Fibroblast of villous mesenchyme (primary cell): ENCODE data around the gene SMARCC2. TPM values are rescaled to one million over a fixed set of nuclear protein-coding genes. Genes with fewer than 3 reads are reported as not detected.
"Not testable (repeated sequence)": the region's sequence is repeated elsewhere in the genome, so short reads cannot be mapped to it uniquely, and the experiment has no call there.

Experiments
- DNase-seq: peaks from one replicate; pipeline ENCODE4 v3.0.0-alpha.2; 2010; ENCODE audit warnings: low read depth
- H3K4me3 ChIP-seq: 2 replicates; pipeline ENCODE4 v1.5.1; 2011; ENCODE audit warnings: low read depth, mild to moderate bottlenecking, low read length
- total RNA-seq: library from RNA; depleted of rRNA; stranded (reverse); fragments of >200 nt; gene quantifications from 2 replicates; pipeline ENCODE4 v1.2.3, GENCODE V29; 2012
- TF ChIP-seq, protein P1 (sequence below): IDR thresholded peaks from 2 replicates; pipeline ENCODE4 v1.5.1; 2012; ENCODE audit warnings: low read depth, mild to moderate bottlenecking, low read length; ENCODE audit not compliant: insufficient read depth

The SMARCC2 gene
- total RNA-seq, 1 donor = 67.8 TPM

DNA sequence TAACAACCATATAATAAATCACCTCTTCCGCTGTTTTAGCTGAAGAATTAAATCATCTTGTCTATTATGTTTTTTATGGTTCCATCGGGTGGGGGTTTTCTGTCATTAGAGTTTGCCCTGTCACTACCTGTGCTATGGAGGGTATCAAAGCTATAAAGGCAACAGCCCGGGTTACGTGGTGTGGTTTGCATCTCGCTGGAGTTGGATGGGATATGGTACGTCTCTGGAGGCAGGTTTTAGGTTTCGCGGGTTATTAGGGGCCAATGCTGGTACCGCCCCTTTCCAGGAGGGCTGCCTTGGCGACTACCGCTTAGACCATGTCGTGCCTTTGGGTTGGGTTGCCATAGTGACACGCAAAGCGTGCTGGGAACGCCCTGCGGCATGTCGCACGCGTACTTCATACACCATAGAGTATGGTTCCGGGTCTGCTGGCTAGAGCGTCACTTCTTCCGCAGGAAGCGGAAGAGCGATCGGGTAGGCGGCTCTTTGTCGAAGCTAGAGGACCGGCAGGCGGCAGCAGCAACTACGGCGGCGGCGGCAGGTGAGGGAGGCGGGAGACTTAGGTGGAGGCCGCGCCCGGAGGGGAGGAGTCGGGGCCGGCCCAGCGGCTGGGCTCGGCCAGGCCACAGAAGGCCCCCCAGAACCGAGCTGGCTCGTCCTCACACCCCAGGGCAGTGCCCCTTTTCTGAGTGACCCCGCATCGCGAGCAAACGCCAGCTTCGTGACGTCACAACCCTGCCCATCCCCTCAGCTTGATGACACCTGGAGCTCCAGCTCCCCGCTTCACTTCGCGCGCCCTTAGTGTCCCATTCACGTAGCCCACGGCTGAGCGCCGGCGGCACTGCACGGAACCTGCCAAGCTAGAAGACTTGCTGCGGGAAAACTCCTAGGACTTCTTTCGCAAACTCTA, 71.2 kb downstream of the SMARCC2 start, which contains the start of gene ZC3H10:
ZC3H10 (plus strand) TSS at position 489 of the 910 bp plus-strand sequence. CDS start 2,297 bp downstream, outside the sequence.
- peak; percentile 99 for DNase-seq
- H3K4me3 ChIP-seq = peak within 1 kb of the TSS; percentile 78
- TF ChIP-seq, protein P1, sequence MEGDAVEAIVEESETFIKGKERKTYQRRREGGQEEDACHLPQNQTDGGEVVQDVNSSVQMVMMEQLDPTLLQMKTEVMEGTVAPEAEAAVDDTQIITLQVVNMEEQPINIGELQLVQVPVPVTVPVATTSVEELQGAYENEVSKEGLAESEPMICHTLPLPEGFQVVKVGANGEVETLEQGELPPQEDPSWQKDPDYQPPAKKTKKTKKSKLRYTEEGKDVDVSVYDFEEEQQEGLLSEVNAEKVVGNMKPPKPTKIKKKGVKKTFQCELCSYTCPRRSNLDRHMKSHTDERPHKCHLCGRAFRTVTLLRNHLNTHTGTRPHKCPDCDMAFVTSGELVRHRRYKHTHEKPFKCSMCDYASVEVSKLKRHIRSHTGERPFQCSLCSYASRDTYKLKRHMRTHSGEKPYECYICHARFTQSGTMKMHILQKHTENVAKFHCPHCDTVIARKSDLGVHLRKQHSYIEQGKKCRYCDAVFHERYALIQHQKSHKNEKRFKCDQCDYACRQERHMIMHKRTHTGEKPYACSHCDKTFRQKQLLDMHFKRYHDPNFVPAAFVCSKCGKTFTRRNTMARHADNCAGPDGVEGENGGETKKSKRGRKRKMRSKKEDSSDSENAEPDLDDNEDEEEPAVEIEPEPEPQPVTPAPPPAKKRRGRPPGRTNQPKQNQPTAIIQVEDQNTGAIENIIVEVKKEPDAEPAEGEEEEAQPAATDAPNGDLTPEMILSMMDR = peak; percentile 54

DNA sequence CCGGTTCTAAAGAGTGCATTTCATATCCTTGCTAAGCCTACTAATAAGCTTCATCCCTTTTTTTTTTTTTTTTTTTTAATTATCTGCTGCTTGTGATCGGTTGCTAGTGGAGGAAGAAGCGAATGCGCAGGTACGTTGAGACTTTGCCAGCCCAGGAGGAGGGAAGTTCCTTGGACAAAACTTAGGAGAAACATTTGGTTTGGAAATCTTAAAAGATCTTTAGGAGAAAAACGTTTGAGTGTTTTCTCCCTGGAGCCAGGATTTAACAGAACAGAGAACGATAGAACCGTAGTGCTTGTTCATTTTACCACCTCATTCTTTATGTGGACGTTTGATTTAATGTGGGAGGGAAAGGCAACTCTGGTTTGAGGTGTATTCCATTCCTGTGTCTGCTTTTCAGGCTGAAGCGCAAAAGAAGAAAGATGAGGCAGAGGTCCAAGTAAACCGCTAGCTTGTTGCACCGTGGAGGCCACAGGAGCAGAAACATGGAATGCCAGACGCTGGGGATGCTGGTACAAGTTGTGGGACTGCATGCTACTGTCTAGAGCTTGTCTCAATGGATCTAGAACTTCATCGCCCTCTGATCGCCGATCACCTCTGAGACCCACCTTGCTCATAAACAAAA, 72.1 kb downstream of the SMARCC2 start:
- peak overlapping the region; percentile 78 for H3K4me3 ChIP-seq
- not testable (repeated sequence) for DNase-seq

- TF ChIP-seq, protein P1 = no peak
- H3K4me3 ChIP-seq = peak within 1 kb of the TSS; percentile 78
- peak; percentile 95 for DNase-seq
Measured at GRCh38 chr12:56116267-56117081, 72.8 kb downstream of the SMARCC2 start, which contains the start of gene RPL41. RPL41 (plus strand) TSS chr12:56116633.

DNA sequence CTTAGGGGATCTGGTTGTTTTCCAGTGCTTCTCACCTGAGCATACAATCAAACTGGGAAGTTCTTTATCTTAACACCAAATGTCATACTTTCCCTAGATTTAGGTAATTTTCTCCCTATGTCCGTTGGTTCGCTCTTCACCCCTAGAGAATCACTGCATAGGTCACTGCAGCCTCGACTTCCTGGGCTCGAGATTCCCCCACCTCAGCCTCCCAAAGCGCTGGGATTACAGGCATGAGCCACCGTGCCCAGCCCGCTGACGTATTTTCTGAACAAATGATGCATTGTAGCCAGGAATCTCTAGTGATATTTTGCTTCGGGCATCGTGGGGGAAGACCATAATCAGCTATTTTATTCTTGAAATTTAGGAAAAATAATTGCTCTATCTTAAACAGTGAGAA, 74.0 kb downstream of the SMARCC2 start:
- TF ChIP-seq, protein P1 = no peak
- H3K4me3 ChIP-seq = peak overlapping the region; percentile 78
- peak; percentile 43 for DNase-seq

GRCh38 chr12:56114084-56114483, 75.2 kb downstream of the SMARCC2 start:
- H3K4me3 ChIP-seq = no peak overlapping the region
- DNase-seq = no peak
- TF ChIP-seq, protein P1 = no peak

Other genes with a start within 250 kb of the SMARCC2 start
- gene PMEL, start 223.4 kb downstream of the SMARCC2 start, total RNA-seq = 1.3 TPM in 2 replicates
- gene CDK2, start 222.7 kb downstream of the SMARCC2 start, total RNA-seq = 32.2 and 51.4 TPM in 2 replicates
- gene RAB5B, start 215.4 kb downstream of the SMARCC2 start, total RNA-seq = 70.9 and 111 TPM in 2 replicates
- gene SUOX, start 192.2 kb downstream of the SMARCC2 start, total RNA-seq = 13.5 and 17.3 TPM in 2 replicates
- gene IKZF4, start 168.4 kb downstream of the SMARCC2 start, total RNA-seq = 1.3 and 3.5 TPM in 2 replicates
- gene RPS26, start 147.6 kb downstream of the SMARCC2 start, total RNA-seq = 197 and 313 TPM in 2 replicates
- 0.32 and 1.7 TPM in 2 replicates for gene ERBB3, start 109.3 kb downstream of the SMARCC2 start, total RNA-seq
- 119 and 158 TPM in 2 replicates for gene PA2G4, start 84.9 kb downstream of the SMARCC2 start, total RNA-seq
- gene RPL41, start 72.8 kb downstream of the SMARCC2 start, total RNA-seq = 1,700 and 3,242 TPM in 2 replicates
- gene ZC3H10, start 71.2 kb downstream of the SMARCC2 start, total RNA-seq = 3.9 and 4.3 TPM in 2 replicates
- gene ESYT1, start 61.2 kb downstream of the SMARCC2 start, total RNA-seq = 300 and 327 TPM in 2 replicates
- 68.2 and 70.9 TPM in 2 replicates for gene MYL6B, start 36.9 kb downstream of the SMARCC2 start, total RNA-seq
- 2,015 and 2,412 TPM in 2 replicates for gene MYL6, start 31.1 kb downstream of the SMARCC2 start, total RNA-seq
- 112 and 131 TPM in 2 replicates for gene RNF41, start 32.4 kb upstream of the SMARCC2 start, total RNA-seq
- gene NABP2, start 34.9 kb upstream of the SMARCC2 start, total RNA-seq = 23.3 and 28.0 TPM in 2 replicates
- not detected in 2 replicates for gene SLC39A5, start 40.6 kb upstream of the SMARCC2 start, total RNA-seq
- 22.2 and 25.9 TPM in 2 replicates for gene ANKRD52, start 68.9 kb upstream of the SMARCC2 start, total RNA-seq
- gene COQ10A, start 77.5 kb upstream of the SMARCC2 start, total RNA-seq = 9.0 and 12.5 TPM in 2 replicates
- gene CS, start 110.8 kb upstream of the SMARCC2 start, total RNA-seq = 150 and 153 TPM in 2 replicates
- gene CNPY2, start 126.5 kb upstream of the SMARCC2 start, total RNA-seq = 94.7 and 113 TPM in 2 replicates
- 13.0 and 14.8 TPM in 2 replicates for gene PAN2, start 144.5 kb upstream of the SMARCC2 start, total RNA-seq
- 0.32 TPM in 1 of 2 replicates, not detected in the other for gene IL23A, start 149.4 kb upstream of the SMARCC2 start, total RNA-seq
- 232 and 296 TPM in 2 replicates for gene STAT2, start 170.6 kb upstream of the SMARCC2 start, total RNA-seq
- not detected in 2 replicates for gene APOF, start 173.4 kb upstream of the SMARCC2 start, total RNA-seq